HG02973 (cell line): Measurements from ENCODE around the gene EXD3.

Experiments used
- ATAC-seq: cut with Tn5 transposase; IDR thresholded peaks from one replicate; pipeline ENCODE4 v1.9.1; 2021; ENCODE audit warnings: moderate library complexity; ENCODE audit not compliant: unreplicated experiment

EXD3 gene

GRCh38 chr9:137433916-137434431 lies 11.0 kb upstream of the EXD3 start:
- no peak for ATAC-seq

GRCh38 chr9:137433349-137433915 lies 10.5 kb upstream of the EXD3 start:
- no peak for ATAC-seq

GRCh38 chr9:137432687-137433348 lies 9.9 kb upstream of the EXD3 start:
- ATAC-seq: no peak

GRCh38 chr9:137431416-137431931 lies 8.5 kb upstream of the EXD3 start:
- ATAC-seq: no peak

GRCh38 chr9:137430723-137431415 lies 7.9 kb upstream of the EXD3 start:
- no peak for ATAC-seq

- no peak for ATAC-seq
These were observed 7.2 kb upstream of the EXD3 start for GRCh38 chr9:137429974-137430722.

- no peak for ATAC-seq
These were observed 6.6 kb upstream of the EXD3 start for GRCh38 chr9:137429546-137429890.

GRCh38 chr9:137428841-137429545 lies 6.0 kb upstream of the EXD3 start:
- ATAC-seq: no peak

- ATAC-seq: no peak
These were observed 5.3 kb upstream of the EXD3 start for GRCh38 chr9:137428311-137428630.

- ATAC-seq: no peak
These were observed 4.7 kb upstream of the EXD3 start for GRCh38 chr9:137427454-137428310.

GRCh38 chr9:137426018-137426681 lies 3.2 kb upstream of the EXD3 start:
- ATAC-seq: no peak

GRCh38 chr9:137423514-137424291 lies 741 bp upstream of the EXD3 start:
- ATAC-seq: peak; percentile 32

- no peak for ATAC-seq
These were observed 941 bp downstream of the EXD3 start for GRCh38 chr9:137421838-137422603.

GRCh38 chr9:137417161-137418021 lies 5.6 kb downstream of the EXD3 start:
- ATAC-seq: no peak

- no peak for ATAC-seq
These were observed 6.3 kb downstream of the EXD3 start for GRCh38 chr9:137416563-137417151.

- no peak for ATAC-seq
These were observed 6.9 kb downstream of the EXD3 start for GRCh38 chr9:137416006-137416562.
